GM12878 (cell line): ENCODE results near the gene CFAP99. TPM values are rescaled to one million over a fixed set of nuclear protein-coding genes. Genes with fewer than 3 reads are reported as not detected.
A peak's percentile ranks its signal among the peaks of the same experiment; 100 is the strongest.

Source experiments
- ATAC-seq: fragments of 200-7000 bp; cut with Tn5 transposase; 3 replicates; pipeline ENCODE4 v1.9.1; 2020; ENCODE audit warnings: mild to moderate bottlenecking, moderate library complexity
- BruUV-seq: library from RNA; stranded (reverse); fragments of 400-500 nt; replicated peaks from 2 replicates; lab custom pipeline; 2021; lab: Mats Ljungman, UMichigan
- CTCF ChIA-PET: fragments of 300-600 bp; sonication (Branson Sonifier 250); formaldehyde crosslinking; extraction: SDS; loops from one replicate; lab custom pipeline; 2021; ENCODE audit warnings: inconsistent platforms; lab: Yijun Ruan, JAX
- POLR2A ChIA-PET: fragments of 350-600 bp; formaldehyde crosslinking; extraction: SDS; loops from one replicate; lab custom pipeline; 2021; ENCODE audit warnings: inconsistent platforms; lab: Charles Lee
- RAD21 ChIA-PET: fragments of 300-600 bp; sonication (Branson Sonifier 250); formaldehyde crosslinking; loops from one replicate; lab custom pipeline; 2023; ENCODE audit warnings: antibody characterized with exemption; ENCODE audit not compliant: unreplicated experiment; lab: Charles Lee
- SMC1A ChIA-PET: fragments of 300-600 bp; sonication (Branson Sonifier 250); formaldehyde crosslinking; loops from one replicate; lab custom pipeline; 2023; ENCODE audit not compliant: unreplicated experiment, uncharacterized antibody; lab: Charles Lee
- DNase-seq: peaks from one replicate; pipeline ENCODE4 v3.0.0-alpha.2; 2011; ENCODE audit warnings: low read depth, low spot score
- FAIRE-seq: peaks from 3 replicates; lab custom pipeline; 2011; peaks lifted over from hg19 to GRCh38; lab: Jason Lieb, UNC
- H2AFZ ChIP-seq: 2 replicates; pipeline ENCODE4 v1.6.0; 2011; ENCODE audit warnings: low read depth, low read length, control low read depth; ENCODE audit not compliant: control insufficient read depth
- H3K27ac ChIP-seq: 2 replicates; pipeline ENCODE4 v1.5.1; 2011; ENCODE audit warnings: control low read depth; ENCODE audit not compliant: control insufficient read depth, insufficient read depth
- H3K27me3 ChIP-seq, 2 experiments: replicated peaks in 1 of 2; 2 replicates each; pipeline versions ENCODE4 v1.6.0 to v1.6.1; 2011; ENCODE audit warnings: low read length in 1 of 2; ENCODE audit not compliant: control insufficient read depth in 2 of 2, insufficient read depth in 2 of 2
- H3K36me3 ChIP-seq, 2 experiments: 2 replicates each; pipeline ENCODE4 v1.5.1; 2011; ENCODE audit warnings: low read length in 1 of 2; ENCODE audit not compliant: control insufficient read depth in 2 of 2, insufficient read depth in 2 of 2
- H3K4me1 ChIP-seq: 2 replicates; pipeline ENCODE4 v1.6.1; 2011; ENCODE audit warnings: mild to moderate bottlenecking, low read length, moderate library complexity, mixed read lengths; ENCODE audit not compliant: control insufficient read depth, insufficient read depth
- H3K4me2 ChIP-seq: 2 replicates; pipeline ENCODE4 v1.6.0; 2011; ENCODE audit warnings: control low read depth; ENCODE audit not compliant: control insufficient read depth, insufficient read depth
- H3K4me3 ChIP-seq: fragments of 200-600 bp; sonication (generic); 2 replicates; pipeline ENCODE4 v1.5.1; 2016
- H3K79me2 ChIP-seq: 2 replicates; pipeline ENCODE4 v1.6.0; 2011; ENCODE audit warnings: low read length; ENCODE audit not compliant: control insufficient read depth, insufficient read depth
- H3K9ac ChIP-seq: 2 replicates; pipeline ENCODE4 v1.8.0; 2011; ENCODE audit warnings: low read length, control low read depth, mixed read lengths; ENCODE audit not compliant: control insufficient read depth, insufficient read depth
- H3K9me3 ChIP-seq: replicated peaks from 3 replicates; pipeline ENCODE4 v1.5.1; 2011; ENCODE audit warnings: mild to moderate bottlenecking, low read length; ENCODE audit not compliant: control insufficient read depth, insufficient read depth
- H4K20me1 ChIP-seq: 2 replicates; pipeline ENCODE4 v1.6.0; 2011; ENCODE audit not compliant: control insufficient read depth, insufficient read depth
- HSF1 ChIP-seq: fragments of 150-350 bp; IDR thresholded peaks from 2 replicates; pipeline ENCODE4 v1.6.1; 2014; ENCODE audit warnings: mild to moderate bottlenecking, low read depth, low read length
- KAT2A ChIP-seq: conservative IDR thresholded peaks from 2 replicates; pipeline ENCODE4 v1.6.1; 2011; ENCODE audit warnings: low read depth, low read length; ENCODE audit not compliant: control insufficient read depth
- POLR2A ChIP-seq: IDR thresholded peaks from 2 replicates; pipeline ENCODE4 v1.6.1; 2011; ENCODE audit warnings: low read depth, mild to moderate bottlenecking, low read length
- WGBS: methylation state at CpG from one replicate; pipeline ENCODE4 v1.1.6; 2016; ENCODE audit warnings: low lambda C conversion rate; ENCODE audit not compliant: insufficient replicate concordance, insufficient coverage; ENCODE audit errors: missing lambda C conversion rate; 5-methylcytosine and 5-hydroxymethylcytosine counted together
- in situ Hi-C: fragments of 300-500 bp; cut with MboI; formaldehyde crosslinking; loops from 9 replicates; pipeline ENCODE4 v1.14.3; 2018; ENCODE audit warnings: mixed read lengths
- intact Hi-C: fragments of 100-400 bp; cut with micrococcal nuclease; formaldehyde crosslinking; loops from one replicate; pipeline ENCODE4 v1.14.2; 2022; ENCODE audit not compliant: unreplicated experiment
- polyA plus RNA-seq, 11 experiments: library from polyadenylated mRNA; depleted of rRNA in 4 of 11; unstranded in 6 of 11; stranded (reverse) in 5 of 11; fragments of >200 nt; fragmentation: Nextera tagmentation in 4 of 11; fragmentation: Illumina TruSeq in 1 of 11; extraction: Ambion mirVana in 4 of 11; extraction: Trizol in 1 of 11; gene quantifications; 1 replicate in 1 of 11; 2 replicates in 10 of 11; pipeline versions ENCODE4 v1.2.1 to v1.2.3, GENCODE V29; 2011 to 2016; ENCODE audit warnings: inconsistent platforms in 2 of 11, missing spikeins in 2 of 11, low read depth in 1 of 11
- total RNA-seq, 4 experiments: library from RNA; depleted of rRNA in 3 of 4; stranded (reverse); fragments of >200 nt in 3 of 4; fragmentation: Illumina TruSeq in 1 of 4; extraction: Trizol in 1 of 4; gene quantifications; 2 replicates each; pipeline versions ENCODE4 v1.2.1 to v1.2.3, GENCODE V29; 2013 to 2021

The CFAP99 gene
- total and polyA plus RNA-seq, 10 of the 15 experiments (the other 5 are each of a cell fraction or from before 2014, with no cell fraction given) = not detected

GRCh38 chr4:2489081-2489805, 70.5 kb downstream of the CFAP99 start:
- whole genome bisulfite sequencing = 86% methylated on average over 20 of the region's 20 CpGs
- DNase-seq (no peak), FAIRE-seq (no peak), ATAC-seq (no peak)
- ChIA-PET CTCF (no interaction called here), RAD21 (no interaction called here), POLR2A (interaction anchor here (0.6 to 2.2 kb wide), 3 partner anchors 8 to 207 kb away, joined by 4 to 9 read pairs (median 4); no protein-coding TSS in a partner anchor), SMC1A (no interaction called here)
- Histone ChIP-seq H3K9ac (no peak overlapping the region), H4K20me1 (peaks cover 35% of the 10 kb centered on the region), H3K9me3 (no peaks in the 10 kb centered on the region; the same call in 2 of the 3 replicates), H3K79me2 (peaks cover 87% of the 10 kb centered on the region), H2AFZ (no peak overlapping the region), H3K4me1 (peaks cover 42% of the 10 kb centered on the region), H3K4me3 (no peak overlapping the region), H3K27me3 (no peaks in the 10 kb centered on the region), H3K36me3 (peaks cover 28 to 43% of the 10 kb centered on the region in 2 experiments), H3K27ac (no peak overlapping the region), H3K4me2 (no peak overlapping the region; the same call in 1 of the 2 replicates)
- intact Hi-C loops (no loop called here), in situ Hi-C loops (no loop called here)
- TF ChIP-seq HSF1 (no peak), KAT2A (no peak), POLR2A (0 out of 2 replicates have a peak, but pooled peaks have one; percentile 44)
- BruUV-seq = no TSS peak
